Uterus (tissue), 2 donors: ENCODE data around the gene OARD1.

Experiments used
- POLR2A ChIP-seq, 2 donors: fragments of 450-650 bp; IDR thresholded peaks; one replicate each; pipeline ENCODE4 v1.6.1; 2016; ENCODE audit warnings: antibody characterized with exemption in 2 of 2, mild to moderate bottlenecking in 1 of 2, moderate library complexity in 1 of 2
- TF ChIP-seq, protein P1 (sequence below), 4 experiments: fragments of 200-600 bp in 2 of 4; fragments of 450-650 bp in 2 of 4; sonication (generic) in 2 of 4; IDR thresholded peaks; one replicate each; pipeline ENCODE4 v1.5.1; 2016 to 2019; ENCODE audit warnings: antibody characterized with exemption in 4 of 4, mild to moderate bottlenecking in 2 of 4, moderate library complexity in 1 of 4

DNA sequence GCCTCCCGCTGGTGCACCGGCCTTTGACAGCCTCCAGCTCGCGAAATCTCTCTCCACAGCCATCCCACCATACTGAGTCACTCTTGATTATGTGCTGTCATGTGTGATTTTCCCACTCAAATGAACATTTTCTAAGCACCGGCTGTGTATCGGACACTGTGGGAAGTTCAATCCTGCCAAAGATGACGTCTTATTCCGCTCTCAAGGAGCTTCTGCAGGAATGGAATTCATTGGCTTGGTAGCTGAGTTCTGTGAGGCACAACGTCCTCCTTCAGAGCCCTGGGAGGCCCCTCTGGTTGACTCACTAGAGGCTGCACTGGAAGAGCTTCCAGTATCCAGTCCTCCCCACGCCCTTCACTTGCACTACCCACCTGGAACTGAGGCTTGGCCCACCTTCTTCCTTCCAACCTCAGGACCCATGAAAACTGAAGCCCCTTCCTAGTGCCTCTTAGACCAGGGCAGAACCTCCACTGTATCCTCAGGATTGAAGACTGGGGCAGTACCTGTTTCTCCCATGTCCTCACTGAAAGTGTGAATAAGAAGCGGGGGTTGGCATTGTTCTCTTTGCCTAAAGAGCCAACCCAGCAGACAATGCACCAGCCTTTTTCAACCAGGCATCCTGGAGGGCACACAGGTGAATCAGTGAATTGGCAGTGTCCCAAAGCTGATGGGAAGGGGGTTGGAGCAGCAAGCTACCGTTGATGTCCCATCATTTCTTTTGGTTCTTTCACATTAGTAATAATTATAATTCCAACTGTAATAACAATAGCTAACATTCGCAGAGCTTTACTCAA lies 34.9 kb downstream of the OARD1 start:
- TF ChIP-seq, protein P1, sequence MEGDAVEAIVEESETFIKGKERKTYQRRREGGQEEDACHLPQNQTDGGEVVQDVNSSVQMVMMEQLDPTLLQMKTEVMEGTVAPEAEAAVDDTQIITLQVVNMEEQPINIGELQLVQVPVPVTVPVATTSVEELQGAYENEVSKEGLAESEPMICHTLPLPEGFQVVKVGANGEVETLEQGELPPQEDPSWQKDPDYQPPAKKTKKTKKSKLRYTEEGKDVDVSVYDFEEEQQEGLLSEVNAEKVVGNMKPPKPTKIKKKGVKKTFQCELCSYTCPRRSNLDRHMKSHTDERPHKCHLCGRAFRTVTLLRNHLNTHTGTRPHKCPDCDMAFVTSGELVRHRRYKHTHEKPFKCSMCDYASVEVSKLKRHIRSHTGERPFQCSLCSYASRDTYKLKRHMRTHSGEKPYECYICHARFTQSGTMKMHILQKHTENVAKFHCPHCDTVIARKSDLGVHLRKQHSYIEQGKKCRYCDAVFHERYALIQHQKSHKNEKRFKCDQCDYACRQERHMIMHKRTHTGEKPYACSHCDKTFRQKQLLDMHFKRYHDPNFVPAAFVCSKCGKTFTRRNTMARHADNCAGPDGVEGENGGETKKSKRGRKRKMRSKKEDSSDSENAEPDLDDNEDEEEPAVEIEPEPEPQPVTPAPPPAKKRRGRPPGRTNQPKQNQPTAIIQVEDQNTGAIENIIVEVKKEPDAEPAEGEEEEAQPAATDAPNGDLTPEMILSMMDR (IDR thresholded peaks at IDR 0.05), result no peak
- TF ChIP-seq POLR2A (IDR thresholded peaks at IDR 0.05), result no peak
